Neural progenitor cell (in vitro differentiated cells): ENCODE results near the gene FLT4. TPM values are rescaled to one million over a fixed set of nuclear protein-coding genes. Genes with fewer than 3 reads are reported as not detected.

ENCODE experiments used
- DNase-seq: peaks from one replicate; pipeline ENCODE4 v3.0.0-alpha.2; 2016; ENCODE audit warnings: low spot score
- H2AFZ ChIP-seq: fragments of 200-600 bp; sonication (generic); replicated peaks from 2 replicates; pipeline ENCODE4 v1.6.1; 2016; ENCODE audit warnings: antibody characterized with exemption
- H3F3A ChIP-seq: fragments of 200-600 bp; sonication (generic); 2 replicates; pipeline ENCODE4 v1.6.1; 2016; ENCODE audit warnings: antibody characterized with exemption, low read depth
- H3K27ac ChIP-seq: fragments of 200-600 bp; sonication (generic); 2 replicates; pipeline ENCODE4 v1.5.1; 2016; ENCODE audit warnings: mild to moderate bottlenecking
- H3K27me3 ChIP-seq: fragments of 200-600 bp; sonication (generic); 2 replicates; pipeline ENCODE4 v1.6.1; 2016; ENCODE audit warnings: mild to moderate bottlenecking, moderate library complexity
- H3K36me3 ChIP-seq: fragments of 200-600 bp; sonication (generic); 2 replicates; pipeline ENCODE4 v1.5.1; 2016
- H3K4me1 ChIP-seq: fragments of 200-600 bp; sonication (generic); 2 replicates; pipeline ENCODE4 v1.6.1; 2016; ENCODE audit warnings: mixed run types
- H3K4me2 ChIP-seq: fragments of 200-600 bp; sonication (generic); 2 replicates; pipeline ENCODE4 v1.6.1; 2016
- H3K4me3 ChIP-seq: fragments of 200-600 bp; sonication (generic); 2 replicates; pipeline ENCODE4 v1.5.1; 2016
- H3K79me2 ChIP-seq: fragments of 200-600 bp; sonication (generic); 2 replicates; pipeline ENCODE4 v1.6.1; 2016; ENCODE audit warnings: low read depth
- H3K9ac ChIP-seq: fragments of 200-600 bp; sonication (generic); 2 replicates; pipeline ENCODE4 v1.6.1; 2016
- H3K9me3 ChIP-seq: fragments of 200-600 bp; sonication (generic); 2 replicates; pipeline ENCODE4 v1.5.1; 2016; ENCODE audit warnings: low read depth
- H4K20me1 ChIP-seq: fragments of 200-600 bp; sonication (generic); 2 replicates; pipeline ENCODE4 v1.6.1; 2016; ENCODE audit warnings: low read depth
- H3K27ac Mint-ChIP-seq: 3 replicates; pipeline ENCODE4 v1.8.0; 2021; ENCODE audit warnings: mixed read lengths
- H3K27me3 Mint-ChIP-seq: 2 replicates; pipeline ENCODE4 v1.8.0; 2022; ENCODE audit warnings: low read depth, mild to moderate bottlenecking, inconsistent platforms, moderate library complexity, mixed read lengths; ENCODE audit not compliant: insufficient read depth
- H3K36me3 Mint-ChIP-seq: 3 replicates; pipeline ENCODE4 v1.8.0; 2021; ENCODE audit warnings: mixed read lengths
- H3K4me1 Mint-ChIP-seq: 3 replicates; pipeline ENCODE4 v1.8.0; 2021; ENCODE audit warnings: mixed read lengths
- H3K4me3 Mint-ChIP-seq: 3 replicates; pipeline ENCODE4 v1.8.0; 2021; ENCODE audit warnings: mild to moderate bottlenecking, moderate library complexity, mixed read lengths
- H3K9me3 Mint-ChIP-seq: 3 replicates; pipeline ENCODE4 v1.8.0; 2020; ENCODE audit warnings: mixed read lengths
- EZH2 ChIP-seq: fragments of 200-600 bp; sonication (generic); IDR thresholded peaks from 2 replicates; pipeline ENCODE4 v1.6.1; 2017; ENCODE audit warnings: antibody characterized with exemption, mild to moderate bottlenecking, moderate library complexity
- EZH2phosphoT487 ChIP-seq: fragments of 200-600 bp; sonication (generic); IDR thresholded peaks from 2 replicates; pipeline ENCODE4 v1.6.1; 2017; ENCODE audit warnings: antibody characterized with exemption
- total RNA-seq: library from RNA; depleted of rRNA; stranded (reverse); fragments of >200 nt; gene quantifications from 2 replicates; pipeline ENCODE4 v1.2.3, GENCODE V29; 2015; ENCODE audit warnings: low replicate concordance
- TF ChIP-seq, protein P1 (sequence below): fragments of 200-600 bp; sonication (generic); IDR thresholded peaks from 2 replicates; pipeline ENCODE4 v1.5.1; 2017; ENCODE audit warnings: antibody characterized with exemption, mild to moderate bottlenecking

Gene FLT4
- total RNA-seq, 1 donor from 2014 or later = 2.3 TPM

DNA sequence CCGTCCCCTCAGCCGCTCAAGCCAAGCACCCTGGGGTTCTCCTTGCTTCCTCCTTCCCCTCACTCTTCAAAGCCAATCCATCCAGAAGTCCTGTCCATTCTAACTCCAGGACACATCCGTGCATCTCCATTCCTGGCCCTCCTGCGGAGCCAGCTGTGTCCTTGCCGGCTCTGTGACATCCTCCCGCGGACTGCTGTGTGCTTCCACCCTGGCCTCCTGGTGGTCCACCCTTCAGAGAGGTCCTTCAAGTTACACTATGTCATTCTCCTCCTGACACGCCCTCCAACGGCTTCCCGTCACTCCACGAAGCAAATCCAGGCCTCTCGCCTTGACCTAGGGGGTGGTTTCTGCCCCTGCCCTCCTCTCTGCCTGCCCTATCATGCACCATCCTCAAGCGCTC lies 45.1 kb downstream of the FLT4 start:
- Histone ChIP-seq H3K27me3 (no peaks in the 10 kb centered on the region), H3K79me2 (no peaks in the 10 kb centered on the region), H2AFZ (no peak overlapping the region), H3K36me3 (no peaks in the 10 kb centered on the region), H3K4me1 (no peaks in the 10 kb centered on the region), H3K9ac (no peak overlapping the region), H3K9me3 (no peaks in the 10 kb centered on the region), H3F3A (no peaks in the 10 kb centered on the region), H3K4me2 (no peak overlapping the region), H4K20me1 (no peaks in the 10 kb centered on the region), H3K4me3 (no peak overlapping the region), H3K27ac (no peak overlapping the region)
- Mint-ChIP-seq H3K4me3 (no peak overlapping the region), H3K27ac (peak overlapping the region; percentile 43), H3K4me1 (peaks cover 3% of the 10 kb centered on the region), H3K27me3 (peaks cover 5% of the 10 kb centered on the region), H3K36me3 (no peaks in the 10 kb centered on the region), H3K9me3 (no peaks in the 10 kb centered on the region)
- no peak for DNase-seq
- TF ChIP-seq EZH2 (no peak), EZH2phosphoT487 (no peak)
- TF ChIP-seq, protein P1, sequence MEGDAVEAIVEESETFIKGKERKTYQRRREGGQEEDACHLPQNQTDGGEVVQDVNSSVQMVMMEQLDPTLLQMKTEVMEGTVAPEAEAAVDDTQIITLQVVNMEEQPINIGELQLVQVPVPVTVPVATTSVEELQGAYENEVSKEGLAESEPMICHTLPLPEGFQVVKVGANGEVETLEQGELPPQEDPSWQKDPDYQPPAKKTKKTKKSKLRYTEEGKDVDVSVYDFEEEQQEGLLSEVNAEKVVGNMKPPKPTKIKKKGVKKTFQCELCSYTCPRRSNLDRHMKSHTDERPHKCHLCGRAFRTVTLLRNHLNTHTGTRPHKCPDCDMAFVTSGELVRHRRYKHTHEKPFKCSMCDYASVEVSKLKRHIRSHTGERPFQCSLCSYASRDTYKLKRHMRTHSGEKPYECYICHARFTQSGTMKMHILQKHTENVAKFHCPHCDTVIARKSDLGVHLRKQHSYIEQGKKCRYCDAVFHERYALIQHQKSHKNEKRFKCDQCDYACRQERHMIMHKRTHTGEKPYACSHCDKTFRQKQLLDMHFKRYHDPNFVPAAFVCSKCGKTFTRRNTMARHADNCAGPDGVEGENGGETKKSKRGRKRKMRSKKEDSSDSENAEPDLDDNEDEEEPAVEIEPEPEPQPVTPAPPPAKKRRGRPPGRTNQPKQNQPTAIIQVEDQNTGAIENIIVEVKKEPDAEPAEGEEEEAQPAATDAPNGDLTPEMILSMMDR = no peak

DNA sequence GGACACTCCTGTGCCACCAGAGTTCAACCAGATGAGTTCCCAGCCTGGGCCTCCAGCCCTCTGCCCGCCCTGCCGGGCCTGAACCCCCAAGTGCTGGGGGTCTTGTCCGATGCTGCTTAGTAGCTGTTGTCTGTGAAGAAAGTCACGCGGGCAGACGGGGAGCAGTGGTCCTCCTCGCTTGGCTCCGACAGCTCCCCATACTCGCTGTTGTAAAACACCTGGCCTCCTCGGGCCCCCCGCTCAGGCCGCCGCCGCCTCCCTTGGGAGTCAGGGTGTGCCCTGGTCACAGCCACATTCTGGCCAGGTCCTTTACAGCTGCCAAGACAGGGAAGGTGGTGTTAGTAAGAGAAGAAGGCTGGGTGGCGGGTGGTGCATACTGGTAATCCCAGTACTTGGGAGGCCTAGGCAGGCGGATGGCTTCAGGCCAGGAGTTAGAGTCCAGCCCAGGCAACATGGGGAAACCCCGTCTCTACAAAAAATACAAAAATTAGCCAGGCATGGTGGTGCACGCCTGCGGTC lies 46.3 kb downstream of the FLT4 start:
- H3F3A ChIP-seq = no peaks in the 10 kb centered on the region
- no peak overlapping the region for H3K4me3 ChIP-seq
- no peaks in the 10 kb centered on the region for H3K36me3 ChIP-seq
- H3K4me2 ChIP-seq = no peak overlapping the region
- H3K27me3 ChIP-seq = no peaks in the 10 kb centered on the region
- Mint-ChIP-seq H3K27me3 (peaks cover 5% of the 10 kb centered on the region), H3K4me3 (no peak overlapping the region), H3K4me1 (peaks cover 3% of the 10 kb centered on the region), H3K27ac (no peak overlapping the region), H3K36me3 (no peaks in the 10 kb centered on the region), H3K9me3 (peaks cover 2% of the 10 kb centered on the region)
- no peaks in the 10 kb centered on the region for H3K4me1 ChIP-seq
- TF ChIP-seq EZH2 (no peak), EZH2phosphoT487 (no peak)
- TF ChIP-seq, protein P1 = no peak
- no peaks in the 10 kb centered on the region for H3K9me3 ChIP-seq
- DNase-seq = no peak
- no peak overlapping the region for H3K27ac ChIP-seq
- H2AFZ ChIP-seq = no peak overlapping the region
- H4K20me1 ChIP-seq = no peaks in the 10 kb centered on the region
- H3K9ac ChIP-seq = no peak overlapping the region
- H3K79me2 ChIP-seq = no peaks in the 10 kb centered on the region

DNA sequence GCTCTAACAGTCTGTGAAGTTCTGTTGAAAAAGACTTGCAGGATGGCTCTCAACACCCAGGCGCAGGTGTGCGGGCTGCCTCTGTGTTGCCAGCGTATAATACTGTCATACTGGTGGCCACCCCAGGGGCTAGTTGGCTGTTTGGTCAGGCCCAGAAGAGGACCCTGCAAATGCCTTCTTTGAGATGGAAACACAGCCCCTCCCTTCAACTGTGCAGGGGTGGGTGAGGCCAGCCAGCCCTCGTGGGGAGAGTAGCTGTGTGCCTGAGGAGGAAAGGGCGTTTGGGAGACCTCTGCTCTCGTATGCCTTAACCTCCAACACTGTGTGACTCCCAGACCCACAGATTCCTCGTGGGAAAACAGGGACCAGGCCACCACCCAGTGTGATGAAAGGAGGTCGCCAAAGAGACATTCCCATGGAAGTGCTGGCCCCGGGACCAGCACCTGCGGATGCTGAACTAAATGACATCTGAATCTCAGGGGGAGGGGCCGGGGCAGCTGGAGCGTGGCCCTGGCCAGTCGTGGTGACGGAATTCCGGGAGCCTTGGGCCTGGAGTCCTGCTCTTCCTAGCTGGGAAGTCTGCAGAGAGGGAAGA lies 46.8 kb downstream of the FLT4 start:
- Histone ChIP-seq H2AFZ (no peak overlapping the region), H3K9ac (no peak overlapping the region), H3K4me3 (no peak overlapping the region), H3K4me1 (no peaks in the 10 kb centered on the region), H3K4me2 (no peak overlapping the region), H3K27ac (no peak overlapping the region), H3K36me3 (no peaks in the 10 kb centered on the region), H4K20me1 (no peaks in the 10 kb centered on the region), H3K79me2 (no peaks in the 10 kb centered on the region), H3K27me3 (no peaks in the 10 kb centered on the region), H3F3A (no peaks in the 10 kb centered on the region), H3K9me3 (no peaks in the 10 kb centered on the region)
- TF ChIP-seq EZH2 = no peak
- TF ChIP-seq, protein P1 = no peak
- TF ChIP-seq EZH2phosphoT487 = no peak
- peaks cover 5% of the 10 kb centered on the region for H3K27me3 Mint-ChIP-seq
- no peak overlapping the region for H3K27ac Mint-ChIP-seq
- no peaks in the 10 kb centered on the region for H3K36me3 Mint-ChIP-seq
- no peak for DNase-seq
- peaks cover 3% of the 10 kb centered on the region for H3K4me1 Mint-ChIP-seq
- H3K9me3 Mint-ChIP-seq = peaks cover 2% of the 10 kb centered on the region
- no peak overlapping the region for H3K4me3 Mint-ChIP-seq
